HL-60/S4 treated with retinoic acid at 250 ng/mL for 4 days and 3 days (cell line): ENCODE results near the gene ANXA3.
"Not testable (repeated sequence)": the region's sequence is repeated elsewhere in the genome, so short reads cannot be mapped to it uniquely, and the experiment has no call there.

Source experiments
- in situ Hi-C: fragments of 300-500 bp; cut with MboI; formaldehyde crosslinking; loops from 2 replicates; pipeline ENCODE4 v1.7.0; 2022; ENCODE audit warnings: low sequenced_read_pairs

The ANXA3 gene

GRCh38 chr4:78570117-78570516, 18.5 kb downstream of the ANXA3 start:
- in situ Hi-C loops: no loop called here

DNA sequence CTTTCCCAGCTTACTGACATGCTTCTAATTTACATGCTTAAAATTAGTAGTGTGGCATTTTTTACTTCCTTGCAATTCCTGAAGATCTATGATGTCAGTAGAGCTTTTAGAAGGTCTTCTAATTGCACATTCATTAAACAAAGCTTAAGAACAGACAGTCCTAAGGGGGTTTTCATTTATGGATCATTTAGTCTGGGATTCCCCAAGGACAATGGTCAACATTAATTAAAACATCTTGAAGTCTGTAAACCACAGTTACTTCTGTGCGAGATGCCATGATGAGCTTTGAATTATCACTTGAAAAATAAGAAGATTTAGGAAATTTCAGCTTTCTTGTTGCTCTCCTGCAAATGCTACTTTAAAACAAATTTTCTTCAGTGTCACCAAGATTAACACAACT, 20.2 kb downstream of the ANXA3 start:
- in situ Hi-C loops: no loop called here

GRCh38 chr4:78578674-78579425, 27.3 kb downstream of the ANXA3 start:
- in situ Hi-C loops: no loop called here

- in situ Hi-C loops: no loop called here
Measured at GRCh38 chr4:78581618-78582017, 30.0 kb downstream of the ANXA3 start.

GRCh38 chr4:78584863-78585547, 33.4 kb downstream of the ANXA3 start:
- in situ Hi-C loops: no loop called here

GRCh38 chr4:78585633-78586032, 34.1 kb downstream of the ANXA3 start:
- in situ Hi-C loops: no loop called here

- in situ Hi-C loops: no loop called here
Measured at GRCh38 chr4:78588894-78589545, 37.5 kb downstream of the ANXA3 start.

- in situ Hi-C loops: no loop called here
Measured at GRCh38 chr4:78591404-78591803, 39.8 kb downstream of the ANXA3 start.

DNA sequence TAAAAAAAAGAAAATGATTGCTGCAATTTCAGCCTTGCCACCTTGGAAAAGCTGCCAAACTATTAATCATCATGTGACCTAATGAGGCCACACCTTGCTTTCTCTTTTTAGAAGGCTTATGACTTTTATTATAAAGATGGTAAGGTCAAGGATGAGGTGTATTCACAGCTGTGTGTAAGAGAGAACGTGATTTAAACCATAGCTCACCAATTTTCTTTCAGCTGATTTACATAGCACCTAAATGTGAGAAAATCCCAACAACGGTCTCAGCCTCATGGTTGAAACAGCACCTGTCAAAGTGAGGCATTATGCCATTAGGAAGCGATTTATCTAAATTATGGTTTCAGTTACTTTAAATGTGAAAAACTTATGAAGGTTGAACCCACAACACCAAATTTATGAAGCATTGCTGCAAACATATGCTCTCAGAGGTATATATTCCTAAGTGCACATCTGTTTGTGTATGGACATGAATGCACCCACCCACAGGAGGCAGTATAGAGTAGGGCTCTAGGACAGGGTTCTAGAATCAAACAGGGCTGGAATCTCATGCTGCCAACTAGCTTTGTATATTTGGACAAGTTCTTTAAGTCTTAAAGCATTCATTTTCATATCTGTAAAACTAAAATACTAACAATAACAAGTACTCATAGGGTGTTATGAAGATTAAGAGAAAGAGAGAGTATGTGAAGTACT, 40.7 kb downstream of the ANXA3 start:
- in situ Hi-C loops: no loop called here

- in situ Hi-C loops: no loop called here
Measured at GRCh38 chr4:78596111-78596742, 44.7 kb downstream of the ANXA3 start.

DNA sequence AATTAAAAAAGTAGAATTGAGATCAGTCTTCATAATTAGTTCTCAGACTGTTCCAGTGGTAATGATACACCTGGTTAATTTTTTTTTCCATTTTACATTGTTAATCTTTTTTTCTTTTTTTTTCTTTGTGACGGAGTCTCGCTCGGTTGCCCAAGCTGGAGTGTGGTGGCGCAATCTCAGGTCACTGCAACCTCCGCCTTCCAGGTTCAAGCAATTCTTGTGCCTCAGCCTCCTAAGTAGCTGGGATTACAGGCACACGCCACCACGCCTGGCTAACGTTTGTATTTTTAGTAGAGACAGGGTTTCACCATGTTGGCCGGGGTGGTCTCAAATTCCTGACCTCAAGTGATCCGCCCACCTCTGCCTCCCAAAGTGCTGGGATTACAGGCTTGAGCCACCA, 46.9 kb downstream of the ANXA3 start:
- in situ Hi-C loops: not testable (repeated sequence)

DNA sequence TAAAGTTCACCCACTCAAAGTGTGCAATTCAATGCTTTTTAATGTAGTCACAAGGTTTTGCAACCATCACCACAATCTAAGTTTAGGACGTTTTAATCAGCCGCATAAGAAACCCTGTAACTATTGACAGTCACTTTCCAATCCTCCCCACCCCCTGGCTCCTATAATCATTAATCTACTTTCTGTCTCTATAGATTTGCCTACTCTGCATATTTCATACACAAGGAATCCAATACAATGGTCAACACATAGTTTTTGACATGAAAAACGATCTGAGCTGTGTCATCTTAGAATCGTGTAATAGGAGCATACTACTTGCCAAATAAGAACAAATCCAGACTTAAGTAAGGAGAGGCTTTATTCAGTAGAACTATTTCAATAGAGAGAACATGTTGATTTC, 47.6 kb downstream of the ANXA3 start:
- in situ Hi-C loops: no loop called here

GRCh38 chr4:78599931-78600375, 48.4 kb downstream of the ANXA3 start:
- in situ Hi-C loops: loop anchor here (25.0 kb wide), 1 partner anchor 262 kb away; no protein-coding TSS in a partner anchor

DNA sequence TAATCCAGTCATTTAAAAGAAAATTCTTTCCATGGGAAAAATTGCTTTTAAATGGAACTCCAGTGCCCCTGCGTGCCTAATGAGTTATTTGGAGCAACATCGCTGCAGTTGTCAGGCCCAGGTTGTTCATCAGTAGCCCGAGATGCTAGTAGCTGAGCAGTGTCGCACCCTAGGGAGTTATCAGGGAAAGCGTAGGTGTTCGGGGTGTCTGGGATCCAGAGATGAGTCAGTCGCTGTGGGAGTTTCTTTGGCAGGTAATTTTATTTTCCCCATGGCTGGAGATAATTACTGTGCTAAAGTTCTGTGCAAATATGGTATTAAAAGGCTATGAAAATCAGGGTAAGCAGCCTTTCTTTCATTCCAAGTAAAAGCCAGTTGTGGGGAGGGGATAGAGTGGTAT, 49.4 kb downstream of the ANXA3 start:
- in situ Hi-C loops: loop anchor here (25.0 kb wide), 1 partner anchor 261 kb away; no protein-coding TSS in a partner anchor

DNA sequence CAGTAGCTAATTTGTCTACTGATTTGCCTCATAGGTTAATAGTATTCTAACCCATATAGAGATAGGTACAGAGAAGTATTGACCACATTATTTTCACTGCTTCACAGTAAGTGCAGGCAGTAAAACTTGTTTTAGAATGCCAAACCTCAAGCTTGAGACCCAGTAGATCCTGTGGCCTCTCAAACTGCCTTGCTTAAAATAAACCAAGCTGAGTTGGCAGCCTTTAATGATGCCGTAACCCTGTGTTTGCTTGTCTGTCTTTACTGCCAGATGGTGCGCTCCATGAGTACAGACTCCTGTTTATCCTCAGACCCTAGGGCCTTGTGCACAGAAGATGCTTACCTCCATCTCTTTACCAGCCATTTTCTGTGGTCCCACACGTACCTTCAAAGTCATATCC, 50.8 kb downstream of the ANXA3 start:
- in situ Hi-C loops: loop anchor here (25.0 kb wide), 1 partner anchor 260 kb away; no protein-coding TSS in a partner anchor

GRCh38 chr4:78603384-78603783, 51.8 kb downstream of the ANXA3 start:
- in situ Hi-C loops: loop anchor here (25.0 kb wide), 1 partner anchor 259 kb away; no protein-coding TSS in a partner anchor

DNA sequence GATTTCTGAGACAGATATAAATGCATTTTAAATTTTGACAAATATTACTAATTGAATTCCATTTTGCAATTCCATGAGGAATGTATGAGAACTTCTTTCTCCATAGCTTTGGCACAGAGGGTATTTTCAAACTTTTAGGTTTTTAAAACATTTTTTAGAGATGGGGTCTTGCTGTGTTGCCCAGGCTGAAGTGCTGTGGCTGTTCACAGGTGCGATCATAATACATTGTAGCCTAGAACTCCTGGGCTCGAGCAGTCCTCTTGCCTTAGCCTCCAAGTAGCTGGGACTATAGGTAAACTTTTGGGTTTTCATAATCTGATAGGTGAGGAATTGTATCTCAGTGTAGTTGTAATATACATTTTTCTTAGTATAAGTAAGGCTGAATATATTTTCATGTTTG, 53.4 kb downstream of the ANXA3 start:
- in situ Hi-C loops: loop anchor here (25.0 kb wide), 1 partner anchor 257 kb away; no protein-coding TSS in a partner anchor

- in situ Hi-C loops: loop anchor here (25.0 kb wide), 1 partner anchor 256 kb away; no protein-coding TSS in a partner anchor
Measured at GRCh38 chr4:78606035-78606434, 54.5 kb downstream of the ANXA3 start.

DNA sequence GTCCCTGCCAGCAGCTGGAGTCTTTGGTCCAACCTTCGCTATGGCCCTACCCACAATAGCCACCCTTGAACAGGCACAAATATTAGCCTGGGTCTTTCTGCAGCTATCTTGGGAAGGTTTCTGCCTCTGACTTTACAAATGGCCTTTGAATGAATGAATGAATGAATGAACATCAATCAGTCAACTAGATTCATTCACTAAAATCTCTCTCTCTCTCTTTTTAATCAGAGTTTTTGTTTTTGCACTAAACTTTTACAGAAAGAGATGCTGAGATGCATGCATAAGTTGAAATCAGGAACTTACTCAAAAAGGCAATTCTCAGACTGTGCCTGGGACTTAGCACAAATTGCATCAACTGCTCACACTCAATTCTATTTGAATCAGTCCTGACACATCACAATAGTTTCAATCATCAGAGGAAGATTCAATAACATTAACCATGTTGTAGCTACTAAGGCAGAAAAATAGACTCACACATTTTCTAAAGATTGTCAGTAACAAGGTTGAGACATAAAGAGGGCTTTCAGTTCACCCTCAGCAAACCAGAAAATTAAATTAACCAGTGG, 55.0 kb downstream of the ANXA3 start:
- in situ Hi-C loops: loop anchor here (25.0 kb wide), 1 partner anchor 256 kb away; no protein-coding TSS in a partner anchor

- in situ Hi-C loops: loop anchor here (25.0 kb wide), 1 partner anchor 254 kb away; no protein-coding TSS in a partner anchor
Measured at GRCh38 chr4:78608684-78609083, 57.1 kb downstream of the ANXA3 start.
